ENCODE measurements around the gene OPHN1.

- TF ChIP-seq, protein P1, sequence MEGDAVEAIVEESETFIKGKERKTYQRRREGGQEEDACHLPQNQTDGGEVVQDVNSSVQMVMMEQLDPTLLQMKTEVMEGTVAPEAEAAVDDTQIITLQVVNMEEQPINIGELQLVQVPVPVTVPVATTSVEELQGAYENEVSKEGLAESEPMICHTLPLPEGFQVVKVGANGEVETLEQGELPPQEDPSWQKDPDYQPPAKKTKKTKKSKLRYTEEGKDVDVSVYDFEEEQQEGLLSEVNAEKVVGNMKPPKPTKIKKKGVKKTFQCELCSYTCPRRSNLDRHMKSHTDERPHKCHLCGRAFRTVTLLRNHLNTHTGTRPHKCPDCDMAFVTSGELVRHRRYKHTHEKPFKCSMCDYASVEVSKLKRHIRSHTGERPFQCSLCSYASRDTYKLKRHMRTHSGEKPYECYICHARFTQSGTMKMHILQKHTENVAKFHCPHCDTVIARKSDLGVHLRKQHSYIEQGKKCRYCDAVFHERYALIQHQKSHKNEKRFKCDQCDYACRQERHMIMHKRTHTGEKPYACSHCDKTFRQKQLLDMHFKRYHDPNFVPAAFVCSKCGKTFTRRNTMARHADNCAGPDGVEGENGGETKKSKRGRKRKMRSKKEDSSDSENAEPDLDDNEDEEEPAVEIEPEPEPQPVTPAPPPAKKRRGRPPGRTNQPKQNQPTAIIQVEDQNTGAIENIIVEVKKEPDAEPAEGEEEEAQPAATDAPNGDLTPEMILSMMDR (IDR thresholded peaks at IDR 0.05) = no peak
- no peak for TF ChIP-seq POLR2AphosphoS5 (IDR thresholded peaks at IDR 0.05)
- no peak for TF ChIP-seq POLR2A (IDR thresholded peaks at IDR 0.05)
- TF ChIP-seq EP300 (IDR thresholded peaks at IDR 0.05) = no peak
Measured at GRCh38 chrX:68018248-68019203, 414.8 kb downstream of the OPHN1 start.
